Nephron progenitor cell (in vitro differentiated cells): ENCODE results near the gene ALDOB.

Source experiments
- DNase-seq: peaks from one replicate; pipeline ENCODE4 v3.0.0; 2021
- H3K27ac Mint-ChIP-seq: 2 replicates; pipeline ENCODE4 v1.8.0; 2021; ENCODE audit warnings: mild to moderate bottlenecking, moderate library complexity, mixed read lengths
- H3K27me3 Mint-ChIP-seq: 2 replicates; pipeline ENCODE4 v1.8.0; 2021; ENCODE audit warnings: mild to moderate bottlenecking, low read depth, mixed read lengths; ENCODE audit not compliant: poor library complexity
- H3K36me3 Mint-ChIP-seq: 2 replicates; pipeline ENCODE4 v1.8.0; 2021; ENCODE audit warnings: low read depth, mixed read lengths
- H3K4me1 Mint-ChIP-seq: 2 replicates; pipeline ENCODE4 v1.8.0; 2021; ENCODE audit warnings: mixed read lengths
- H3K4me3 Mint-ChIP-seq: 2 replicates; pipeline ENCODE4 v1.8.0; 2021; ENCODE audit warnings: mild to moderate bottlenecking, moderate library complexity, mixed read lengths
- H3K9me3 Mint-ChIP-seq: 2 replicates; pipeline ENCODE4 v1.8.0; 2021; ENCODE audit warnings: mild to moderate bottlenecking, moderate library complexity, mixed read lengths
- TF ChIP-seq, protein P1 (sequence below): fragments of 200-600 bp; sonication (generic); IDR thresholded peaks from 2 replicates; pipeline ENCODE4 v1.5.0; 2021; ENCODE audit warnings: antibody characterized with exemption

ALDOB gene

DNA sequence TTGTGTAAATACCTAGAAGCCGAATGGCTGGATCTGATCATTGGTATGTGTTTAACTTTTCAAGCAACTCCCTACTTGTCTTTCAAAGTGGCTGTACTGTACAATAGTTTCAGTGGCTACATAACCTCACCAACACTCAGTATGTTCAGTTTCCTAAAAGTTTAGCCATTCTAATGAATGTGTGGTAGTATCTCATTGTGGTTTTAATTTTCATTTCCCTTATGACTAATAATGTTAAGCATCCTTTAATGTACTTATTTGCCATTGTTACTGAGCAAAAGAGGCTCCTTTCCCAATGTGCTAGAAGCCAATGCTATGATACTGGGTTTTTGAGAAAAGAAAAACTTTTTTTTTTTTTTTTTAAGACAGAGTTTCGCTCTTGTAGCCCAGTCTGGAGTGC, 27.8 kb upstream of the ALDOB start:
- no peaks in the 10 kb centered on the region for H3K27me3 Mint-ChIP-seq
- H3K27ac Mint-ChIP-seq, result no peak overlapping the region
- H3K4me3 Mint-ChIP-seq, result no peak overlapping the region
- no peak for DNase-seq
- H3K36me3 Mint-ChIP-seq, result no peaks in the 10 kb centered on the region
- peaks cover 6% of the 10 kb centered on the region for H3K9me3 Mint-ChIP-seq
- TF ChIP-seq, protein P1, sequence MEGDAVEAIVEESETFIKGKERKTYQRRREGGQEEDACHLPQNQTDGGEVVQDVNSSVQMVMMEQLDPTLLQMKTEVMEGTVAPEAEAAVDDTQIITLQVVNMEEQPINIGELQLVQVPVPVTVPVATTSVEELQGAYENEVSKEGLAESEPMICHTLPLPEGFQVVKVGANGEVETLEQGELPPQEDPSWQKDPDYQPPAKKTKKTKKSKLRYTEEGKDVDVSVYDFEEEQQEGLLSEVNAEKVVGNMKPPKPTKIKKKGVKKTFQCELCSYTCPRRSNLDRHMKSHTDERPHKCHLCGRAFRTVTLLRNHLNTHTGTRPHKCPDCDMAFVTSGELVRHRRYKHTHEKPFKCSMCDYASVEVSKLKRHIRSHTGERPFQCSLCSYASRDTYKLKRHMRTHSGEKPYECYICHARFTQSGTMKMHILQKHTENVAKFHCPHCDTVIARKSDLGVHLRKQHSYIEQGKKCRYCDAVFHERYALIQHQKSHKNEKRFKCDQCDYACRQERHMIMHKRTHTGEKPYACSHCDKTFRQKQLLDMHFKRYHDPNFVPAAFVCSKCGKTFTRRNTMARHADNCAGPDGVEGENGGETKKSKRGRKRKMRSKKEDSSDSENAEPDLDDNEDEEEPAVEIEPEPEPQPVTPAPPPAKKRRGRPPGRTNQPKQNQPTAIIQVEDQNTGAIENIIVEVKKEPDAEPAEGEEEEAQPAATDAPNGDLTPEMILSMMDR, result no peak
- H3K4me1 Mint-ChIP-seq, result peaks cover 12% of the 10 kb centered on the region

DNA sequence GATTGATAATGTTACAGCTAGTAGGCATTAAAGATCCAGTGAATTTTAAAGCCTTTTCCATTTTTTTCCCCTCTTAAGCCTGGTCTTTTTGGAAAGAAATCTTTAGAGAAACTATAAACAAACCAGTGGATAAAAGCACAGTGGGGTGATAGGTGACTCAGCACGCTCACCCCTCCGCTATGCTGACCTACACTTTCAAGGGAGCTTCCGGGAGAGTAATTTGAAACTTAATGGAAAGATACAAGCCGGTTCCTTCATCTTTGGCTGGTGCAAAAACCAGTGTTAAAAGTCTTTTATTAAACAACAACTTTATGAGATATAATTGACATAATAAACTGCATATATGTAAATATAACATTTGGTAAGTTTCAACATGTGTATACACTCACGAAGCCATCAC, 27.0 kb upstream of the ALDOB start:
- H3K36me3 Mint-ChIP-seq, result no peaks in the 10 kb centered on the region
- peaks cover 12% of the 10 kb centered on the region for H3K4me1 Mint-ChIP-seq
- no peaks in the 10 kb centered on the region for H3K27me3 Mint-ChIP-seq
- no peak for DNase-seq
- TF ChIP-seq, protein P1, result no peak
- peaks cover 6% of the 10 kb centered on the region for H3K9me3 Mint-ChIP-seq
- H3K27ac Mint-ChIP-seq, result no peak overlapping the region
- peak overlapping the region; percentile 52 for H3K4me3 Mint-ChIP-seq

DNA sequence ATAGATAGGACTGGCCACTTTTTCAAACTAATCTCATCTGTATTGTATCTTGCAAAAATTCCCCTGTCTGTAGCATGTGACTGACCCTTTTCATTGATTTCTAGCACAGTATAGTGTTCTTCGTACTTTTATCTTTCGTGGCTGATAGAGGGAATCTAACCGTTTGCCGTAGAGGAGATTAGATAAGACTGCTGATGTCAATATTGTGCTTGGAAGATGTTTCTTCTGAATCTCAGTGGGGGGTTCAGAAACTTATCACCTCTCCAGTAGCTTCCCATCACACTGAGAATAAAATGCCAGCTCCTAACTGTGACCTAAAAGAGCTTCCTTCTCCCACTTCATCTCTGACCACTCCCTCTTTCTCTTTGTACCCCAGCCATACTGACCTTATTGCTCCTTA, 25.4 kb upstream of the ALDOB start:
- no peaks in the 10 kb centered on the region for H3K27me3 Mint-ChIP-seq
- H3K4me3 Mint-ChIP-seq, result no peak overlapping the region
- H3K36me3 Mint-ChIP-seq, result no peaks in the 10 kb centered on the region
- peaks cover 6% of the 10 kb centered on the region for H3K9me3 Mint-ChIP-seq
- TF ChIP-seq, protein P1, result no peak
- no peak for DNase-seq
- H3K27ac Mint-ChIP-seq, result no peak overlapping the region
- H3K4me1 Mint-ChIP-seq, result peaks cover 12% of the 10 kb centered on the region

DNA sequence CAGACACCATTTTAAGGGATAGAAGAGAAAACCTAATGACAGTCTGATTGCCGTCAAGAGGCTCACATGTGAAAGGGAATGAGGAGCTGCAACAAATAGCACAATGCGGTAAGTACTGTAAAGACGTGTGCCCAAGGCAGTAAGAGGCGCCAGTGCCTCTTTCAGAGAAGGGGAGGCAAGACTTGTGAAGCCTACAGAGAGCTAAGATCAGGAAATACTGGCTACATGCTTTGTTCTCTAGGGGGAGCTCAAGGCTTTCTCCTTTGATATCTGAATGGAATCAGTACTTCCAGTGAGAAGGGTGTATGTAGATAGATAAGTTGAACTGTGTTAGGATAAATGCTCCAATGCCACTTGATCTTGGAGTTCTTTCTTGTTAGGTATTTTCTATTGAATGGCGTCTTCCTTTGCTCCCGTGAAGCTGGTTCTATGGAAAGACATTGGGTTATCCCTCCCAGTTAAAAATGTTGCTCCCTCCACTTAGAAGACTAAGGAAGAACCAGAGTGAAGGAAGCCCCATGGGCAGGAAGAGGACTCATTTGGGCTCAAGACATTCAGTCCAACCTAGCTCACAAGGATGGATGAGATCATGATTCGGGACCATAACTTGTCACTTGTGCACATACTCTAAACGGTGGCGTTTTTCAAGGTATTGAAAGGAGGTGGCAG, 23.5 kb upstream of the ALDOB start:
- no peaks in the 10 kb centered on the region for H3K36me3 Mint-ChIP-seq
- DNase-seq, result no peak

DNA sequence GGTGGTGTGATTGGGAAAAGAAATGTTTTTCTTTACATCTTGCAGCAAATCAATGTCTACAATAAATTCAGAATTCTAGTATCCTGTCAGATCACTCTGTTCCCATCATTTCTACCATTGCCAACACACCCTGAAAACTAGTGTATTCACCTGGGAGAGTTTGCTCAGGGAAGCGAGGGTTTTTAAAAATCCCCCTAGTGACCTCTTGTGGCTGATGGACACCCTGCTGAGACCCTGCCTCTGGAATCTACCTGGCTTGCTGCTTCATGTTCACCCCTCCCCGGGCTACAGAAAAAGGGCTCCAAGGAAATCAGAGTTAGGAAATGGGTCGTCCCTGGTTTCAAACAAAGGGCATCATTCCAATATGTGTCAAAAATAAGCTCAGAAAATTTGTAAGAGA, 21.4 kb upstream of the ALDOB start:
- Mint-ChIP-seq H3K27ac (no peak overlapping the region), H3K4me3 (no peak overlapping the region), H3K27me3 (peaks cover 6% of the 10 kb centered on the region), H3K36me3 (no peaks in the 10 kb centered on the region), H3K9me3 (peaks cover 23% of the 10 kb centered on the region), H3K4me1 (peaks cover under 1% of the 10 kb centered on the region)
- TF ChIP-seq, protein P1, result no peak
- DNase-seq, result no peak

More for the DNA sequence above, 23.5 kb upstream of the ALDOB start:
- peaks cover 12% of the 10 kb centered on the region for H3K4me1 Mint-ChIP-seq
- H3K9me3 Mint-ChIP-seq, result peaks cover 6% of the 10 kb centered on the region
- H3K27ac Mint-ChIP-seq, result no peak overlapping the region
- no peak overlapping the region for H3K4me3 Mint-ChIP-seq
- H3K27me3 Mint-ChIP-seq, result no peaks in the 10 kb centered on the region
- TF ChIP-seq, protein P1, result peak; percentile 62

DNA sequence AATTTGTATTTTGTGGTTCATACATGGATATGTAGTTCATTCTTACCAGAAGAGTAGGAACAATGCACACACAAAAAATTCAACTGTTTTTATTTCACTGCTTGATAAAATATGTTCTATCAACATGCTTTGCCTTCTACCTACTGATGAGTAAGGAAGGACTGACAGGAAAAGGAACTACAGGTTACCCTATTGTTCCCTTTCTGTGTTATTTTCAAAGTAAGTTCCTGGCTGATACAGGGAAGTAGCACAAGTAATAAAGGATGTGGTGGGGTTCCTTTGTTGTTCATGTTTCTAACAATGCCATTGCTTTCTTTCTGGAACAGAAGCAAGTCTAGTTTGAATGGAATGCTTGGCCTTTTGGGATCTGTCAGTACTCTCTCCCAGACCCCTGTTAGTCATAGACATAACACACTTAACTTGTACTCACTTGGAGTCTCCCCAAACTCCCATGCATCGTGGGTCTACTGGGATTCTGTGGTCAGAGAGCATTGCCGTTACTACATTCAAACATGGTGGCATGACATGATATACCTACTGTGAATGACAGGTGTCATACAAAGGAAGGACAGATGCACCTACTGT, 20.2 kb upstream of the ALDOB start:
- Mint-ChIP-seq H3K27ac (no peak overlapping the region), H3K9me3 (peaks cover 23% of the 10 kb centered on the region), H3K36me3 (no peaks in the 10 kb centered on the region), H3K4me3 (no peak overlapping the region), H3K4me1 (no peaks in the 10 kb centered on the region), H3K27me3 (peaks cover 6% of the 10 kb centered on the region)
- TF ChIP-seq, protein P1, result no peak
- no peak for DNase-seq
